ENCODE measurements around the gene CD7. TPM values are rescaled to one million over a fixed set of nuclear protein-coding genes. Genes with fewer than 3 reads are reported as not detected.
"Not testable (repeated sequence)": the region's sequence is repeated elsewhere in the genome, so short reads cannot be mapped to it uniquely, and the experiment has no call there.

Gene CD7
- total RNA-seq, 2 donors from 2014 or later = 2.8 TPM; not detected in 1

DNA sequence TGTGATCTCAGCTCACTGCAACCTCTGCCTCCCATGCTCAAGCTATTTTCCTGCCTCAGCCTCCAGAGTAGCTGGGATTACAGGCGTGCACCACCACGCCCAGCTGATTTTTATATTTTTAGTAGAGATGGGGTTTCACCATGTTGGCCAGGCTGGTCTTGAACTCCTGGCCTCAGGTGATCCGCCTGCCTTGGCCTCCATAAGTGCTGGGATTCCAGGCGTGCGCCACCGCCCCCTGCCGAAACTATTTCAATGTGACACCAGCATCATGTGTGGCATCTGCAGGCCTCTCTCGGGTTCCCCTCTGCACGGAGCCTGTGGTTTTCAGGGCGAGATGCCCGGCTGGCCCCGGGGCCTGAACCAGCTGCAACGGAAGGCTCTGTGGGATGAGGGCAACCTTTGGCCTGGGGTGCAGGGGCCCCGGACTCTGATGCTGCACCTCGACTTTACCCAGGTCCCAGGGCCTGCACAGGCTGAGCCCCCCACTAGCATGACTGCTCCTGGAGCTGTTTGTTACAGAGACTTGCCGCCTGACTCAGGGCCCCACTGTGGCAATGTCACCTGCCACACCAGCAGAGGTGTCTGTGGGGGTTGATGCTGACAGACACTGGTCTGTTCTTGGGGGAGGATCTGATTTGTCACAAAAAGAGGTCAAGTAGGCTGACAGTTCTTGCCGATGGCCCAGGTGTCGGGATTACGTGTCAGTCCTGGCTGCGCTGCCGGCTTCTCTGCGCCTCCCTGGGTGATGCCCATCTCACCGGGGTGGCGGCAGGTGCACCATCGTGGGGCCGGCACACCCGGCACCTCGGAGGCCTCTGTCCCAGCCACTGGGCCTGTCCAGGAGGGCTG is 33.0 kb upstream of the CD7 start:
- no peaks in the 10 kb centered on the region for H3K27me3 ChIP-seq (replicated peaks; ENCODE audit: insufficient read depth)
- TF ChIP-seq, protein P1, sequence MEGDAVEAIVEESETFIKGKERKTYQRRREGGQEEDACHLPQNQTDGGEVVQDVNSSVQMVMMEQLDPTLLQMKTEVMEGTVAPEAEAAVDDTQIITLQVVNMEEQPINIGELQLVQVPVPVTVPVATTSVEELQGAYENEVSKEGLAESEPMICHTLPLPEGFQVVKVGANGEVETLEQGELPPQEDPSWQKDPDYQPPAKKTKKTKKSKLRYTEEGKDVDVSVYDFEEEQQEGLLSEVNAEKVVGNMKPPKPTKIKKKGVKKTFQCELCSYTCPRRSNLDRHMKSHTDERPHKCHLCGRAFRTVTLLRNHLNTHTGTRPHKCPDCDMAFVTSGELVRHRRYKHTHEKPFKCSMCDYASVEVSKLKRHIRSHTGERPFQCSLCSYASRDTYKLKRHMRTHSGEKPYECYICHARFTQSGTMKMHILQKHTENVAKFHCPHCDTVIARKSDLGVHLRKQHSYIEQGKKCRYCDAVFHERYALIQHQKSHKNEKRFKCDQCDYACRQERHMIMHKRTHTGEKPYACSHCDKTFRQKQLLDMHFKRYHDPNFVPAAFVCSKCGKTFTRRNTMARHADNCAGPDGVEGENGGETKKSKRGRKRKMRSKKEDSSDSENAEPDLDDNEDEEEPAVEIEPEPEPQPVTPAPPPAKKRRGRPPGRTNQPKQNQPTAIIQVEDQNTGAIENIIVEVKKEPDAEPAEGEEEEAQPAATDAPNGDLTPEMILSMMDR (IDR thresholded peaks at IDR 0.05) = no peak
- TF ChIP-seq POLR2A (IDR thresholded peaks at IDR 0.05) (no peak), POLR2AphosphoS5 (IDR thresholded peaks at IDR 0.05) (no peak)
- H3K4me1 ChIP-seq (replicated peaks) = no peaks in the 10 kb centered on the region
- H3K36me3 ChIP-seq = no peaks in the 10 kb centered on the region
- 89% methylated on average over 25 of the region's 28 CpGs for WGBS
- no peak for DNase-seq (ENCODE audit: low spot score)
- no peak overlapping the region for H3K27ac ChIP-seq
- H3K4me3 ChIP-seq = no peak overlapping the region
- intact Hi-C loops (cut with DNase I) = loop anchor here (5.0 to 10.0 kb wide), 2 partner anchors 202 to 424 kb away; no protein-coding TSS in a partner anchor
- no peaks in the 10 kb centered on the region for H3K9me3 ChIP-seq

DNA sequence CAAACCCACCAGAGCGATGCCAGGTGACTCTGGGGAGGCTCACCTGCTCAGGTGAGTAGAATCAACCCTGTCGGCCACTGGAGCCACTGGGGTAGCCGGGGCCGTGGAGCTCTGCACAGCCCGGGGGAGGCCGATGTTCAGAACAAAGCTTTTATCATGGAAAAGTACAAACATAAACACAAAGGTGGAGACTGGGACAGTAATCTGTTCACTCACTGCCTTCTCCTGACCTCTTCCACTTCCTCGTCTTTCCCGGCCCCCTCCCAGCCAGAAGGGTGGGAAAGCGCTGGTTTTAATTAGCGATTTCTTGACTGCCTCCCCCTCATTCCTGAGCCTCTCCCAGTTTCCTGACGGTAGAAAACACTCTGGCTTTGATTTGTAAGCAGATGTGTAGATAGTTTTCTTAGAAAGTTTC is 31.9 kb upstream of the CD7 start:
- H3K27me3 ChIP-seq (replicated peaks; ENCODE audit: insufficient read depth) = no peaks in the 10 kb centered on the region
- intact Hi-C loops (cut with DNase I) = no loop called here
- H3K4me1 ChIP-seq (replicated peaks) = no peaks in the 10 kb centered on the region
- no peaks in the 10 kb centered on the region for H3K9me3 ChIP-seq
- TF ChIP-seq POLR2A (IDR thresholded peaks at IDR 0.05) (no peak), POLR2AphosphoS5 (IDR thresholded peaks at IDR 0.05) (no peak)
- TF ChIP-seq, protein P1 (IDR thresholded peaks at IDR 0.05) = no peak
- H3K27ac ChIP-seq = no peak overlapping the region
- H3K36me3 ChIP-seq = no peaks in the 10 kb centered on the region
- 44% methylated on average over 11 of the region's 11 CpGs for WGBS
- no peak for DNase-seq (ENCODE audit: low spot score)
- no peak overlapping the region for H3K4me3 ChIP-seq

DNA sequence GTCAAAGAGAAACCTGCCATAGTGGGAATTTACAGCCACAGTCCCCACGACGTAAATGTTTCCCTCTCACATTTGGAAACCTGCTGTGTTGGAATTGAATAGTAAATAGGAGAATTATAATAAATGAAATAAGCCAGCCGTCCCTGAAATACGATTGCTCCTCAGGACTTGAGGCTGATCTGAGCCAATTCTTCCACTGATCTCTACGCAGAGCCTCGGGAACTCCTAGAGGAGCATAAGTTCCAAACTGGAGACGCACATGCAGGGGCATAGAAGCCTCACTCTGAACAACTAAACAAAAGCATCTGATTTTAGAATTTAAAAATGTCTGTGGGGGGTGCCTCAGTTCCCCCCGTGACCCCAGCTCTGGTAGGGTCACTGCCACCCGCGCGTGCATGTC is 31.5 kb upstream of the CD7 start:
- DNase-seq (ENCODE audit: low spot score) = no peak
- Histone ChIP-seq H3K27me3 (replicated peaks; ENCODE audit: insufficient read depth) (no peaks in the 10 kb centered on the region), H3K4me3 (no peak overlapping the region), H3K27ac (no peak overlapping the region), H3K4me1 (replicated peaks) (no peaks in the 10 kb centered on the region), H3K9me3 (no peaks in the 10 kb centered on the region), H3K36me3 (no peaks in the 10 kb centered on the region)
- 66% methylated on average over 11 of the region's 11 CpGs for WGBS
- TF ChIP-seq, protein P1 (IDR thresholded peaks at IDR 0.05) = no peak
- no peak for TF ChIP-seq POLR2A (IDR thresholded peaks at IDR 0.05)
- TF ChIP-seq POLR2AphosphoS5 (IDR thresholded peaks at IDR 0.05) = no peak
- intact Hi-C loops (cut with DNase I) = no loop called here

DNA sequence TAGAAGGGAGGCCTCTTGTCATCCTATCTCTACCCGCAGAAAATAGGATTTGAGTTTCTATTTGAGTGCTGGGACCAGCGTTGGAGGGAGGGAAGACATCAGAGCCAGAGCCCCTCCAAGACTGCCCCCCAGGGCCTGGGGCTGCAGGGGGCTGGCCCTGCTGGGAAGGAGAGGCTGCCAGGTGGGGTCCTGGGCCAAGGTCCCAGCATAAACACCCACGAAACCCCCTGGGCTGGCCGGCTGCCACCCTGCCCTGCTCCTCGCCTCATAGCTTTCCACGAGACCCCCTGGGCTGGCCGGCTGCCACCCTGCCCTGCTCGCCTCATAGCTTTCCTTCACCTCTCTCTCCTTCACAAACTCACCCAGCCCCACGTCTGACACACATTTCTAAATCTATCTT is 31.0 kb upstream of the CD7 start:
- TF ChIP-seq POLR2A (IDR thresholded peaks at IDR 0.05) = no peak
- no peak for TF ChIP-seq POLR2AphosphoS5 (IDR thresholded peaks at IDR 0.05)
- no peaks in the 10 kb centered on the region for H3K9me3 ChIP-seq
- no peaks in the 10 kb centered on the region for H3K36me3 ChIP-seq
- no peaks in the 10 kb centered on the region for H3K4me1 ChIP-seq (replicated peaks)
- H3K27ac ChIP-seq = no peak overlapping the region
- WGBS = 74% methylated on average over 9 of the region's 9 CpGs
- no peak overlapping the region for H3K4me3 ChIP-seq
- DNase-seq (ENCODE audit: low spot score) = no peak
- H3K27me3 ChIP-seq (replicated peaks; ENCODE audit: insufficient read depth) = no peaks in the 10 kb centered on the region
- intact Hi-C loops (cut with DNase I) = no loop called here

DNA sequence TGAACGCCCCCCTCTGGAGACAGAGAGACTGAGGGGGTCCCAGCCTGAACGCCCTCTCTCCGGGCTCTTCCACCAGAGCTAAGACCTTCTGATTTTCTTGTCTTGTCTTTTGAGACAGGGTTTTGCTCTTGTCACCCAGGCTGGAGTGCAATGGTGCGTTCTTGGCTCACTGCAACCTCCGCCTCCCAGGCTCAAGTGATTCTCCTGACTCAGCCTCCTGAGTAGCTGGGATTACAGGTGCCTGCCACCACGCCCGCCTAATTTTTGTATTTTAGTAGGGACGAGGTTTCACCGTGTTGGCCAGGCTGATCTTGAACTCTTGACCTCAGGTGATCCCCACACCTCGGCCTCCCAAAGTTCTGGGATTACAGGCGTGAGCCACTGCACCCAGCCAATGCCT is 30.6 kb upstream of the CD7 start:
- H3K4me3 ChIP-seq; H3K27ac ChIP-seq; H3K36me3 ChIP-seq; H3K27me3 ChIP-seq (replicated peaks; ENCODE audit: insufficient read depth); DNase-seq (ENCODE audit: low spot score); H3K4me1 ChIP-seq (replicated peaks); H3K9me3 ChIP-seq; intact Hi-C loops (cut with DNase I): not testable (repeated sequence)
- WGBS = 86% methylated on average over 11 of the region's 11 CpGs
